NB4 (cell line): Measurements from ENCODE around the gene MYLK.

Experiments
- POLR2A ChIP-seq: IDR thresholded peaks from 2 replicates; pipeline ENCODE4 v1.6.1; 2011; ENCODE audit warnings: mild to moderate bottlenecking; ENCODE audit not compliant: insufficient read length; ENCODE audit errors: extremely low read depth
- TF ChIP-seq, protein P1 (sequence below): IDR thresholded peaks from one replicate; pipeline ENCODE4 v1.5.1; 2012; ENCODE audit warnings: low read depth, low read length

DNA sequence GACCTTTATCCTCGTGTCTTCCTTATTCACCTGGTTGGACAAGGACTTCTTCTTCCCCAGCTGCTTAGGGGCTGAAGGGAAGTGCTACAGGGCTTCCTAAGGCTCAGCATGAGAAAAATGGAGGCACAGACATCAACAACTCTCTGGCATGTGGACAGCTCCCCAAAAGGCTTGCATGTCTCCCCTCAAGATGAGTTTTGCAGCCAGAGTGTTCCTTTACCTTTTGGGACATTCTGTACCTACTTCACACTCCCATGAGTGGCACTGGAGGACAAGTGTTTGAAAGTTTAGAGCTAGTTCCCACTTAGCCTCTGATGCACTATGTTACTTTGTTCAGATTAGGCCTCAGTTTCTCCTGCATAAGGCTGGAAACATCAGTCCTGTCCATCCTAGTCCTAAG is 222.2 kb downstream of the MYLK start:
- TF ChIP-seq, protein P1, sequence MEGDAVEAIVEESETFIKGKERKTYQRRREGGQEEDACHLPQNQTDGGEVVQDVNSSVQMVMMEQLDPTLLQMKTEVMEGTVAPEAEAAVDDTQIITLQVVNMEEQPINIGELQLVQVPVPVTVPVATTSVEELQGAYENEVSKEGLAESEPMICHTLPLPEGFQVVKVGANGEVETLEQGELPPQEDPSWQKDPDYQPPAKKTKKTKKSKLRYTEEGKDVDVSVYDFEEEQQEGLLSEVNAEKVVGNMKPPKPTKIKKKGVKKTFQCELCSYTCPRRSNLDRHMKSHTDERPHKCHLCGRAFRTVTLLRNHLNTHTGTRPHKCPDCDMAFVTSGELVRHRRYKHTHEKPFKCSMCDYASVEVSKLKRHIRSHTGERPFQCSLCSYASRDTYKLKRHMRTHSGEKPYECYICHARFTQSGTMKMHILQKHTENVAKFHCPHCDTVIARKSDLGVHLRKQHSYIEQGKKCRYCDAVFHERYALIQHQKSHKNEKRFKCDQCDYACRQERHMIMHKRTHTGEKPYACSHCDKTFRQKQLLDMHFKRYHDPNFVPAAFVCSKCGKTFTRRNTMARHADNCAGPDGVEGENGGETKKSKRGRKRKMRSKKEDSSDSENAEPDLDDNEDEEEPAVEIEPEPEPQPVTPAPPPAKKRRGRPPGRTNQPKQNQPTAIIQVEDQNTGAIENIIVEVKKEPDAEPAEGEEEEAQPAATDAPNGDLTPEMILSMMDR = no peak
- no peak for TF ChIP-seq POLR2A
